Large intestine (tissue), 3 donors: ENCODE data around the gene CARD16. TPM values are rescaled to one million over a fixed set of nuclear protein-coding genes. Genes with fewer than 3 reads are reported as not detected.
"Not testable (repeated sequence)": the region's sequence is repeated elsewhere in the genome, so short reads cannot be mapped to it uniquely, and the experiment has no call there.

Experiments used
- DNase-seq, 2 donors: peaks; one replicate each; pipeline versions ENCODE4 v3.0.0 to v3.0.0-alpha.2; 2013
- H3K27ac ChIP-seq: one replicate; pipeline ENCODE4 v1.5.1; 2013; ENCODE audit warnings: low read length
- H3K27me3 ChIP-seq: 2 replicates; pipeline ENCODE4 v1.6.1; 2013; ENCODE audit warnings: low read length; ENCODE audit not compliant: control insufficient read depth, insufficient read depth
- H3K36me3 ChIP-seq: 2 replicates; pipeline ENCODE4 v1.6.1; 2013; ENCODE audit warnings: low read length; ENCODE audit not compliant: control insufficient read depth, insufficient read depth
- H3K4me1 ChIP-seq: one replicate; pipeline ENCODE4 v1.6.1; 2013; ENCODE audit warnings: low read length; ENCODE audit not compliant: control insufficient read depth, insufficient read depth
- H3K4me3 ChIP-seq: one replicate; pipeline ENCODE4 v1.5.1; 2013; ENCODE audit warnings: low read length
- H3K9me3 ChIP-seq: one replicate; pipeline ENCODE4 v1.6.1; 2013; ENCODE audit warnings: mild to moderate bottlenecking, low read depth, low read length, moderate library complexity; ENCODE audit not compliant: control insufficient read depth
- WGBS: methylation state at CpG from one replicate; pipeline ENCODE4 v1.1.5; 2013; ENCODE audit warnings: low lambda C conversion rate; ENCODE audit not compliant: insufficient coverage; 5-methylcytosine and 5-hydroxymethylcytosine counted together
- polyA plus RNA-seq: library from polyadenylated mRNA; unstranded; fragments of 120-200 nt; gene quantifications from one replicate; pipeline ENCODE4 v1.2.1, GENCODE V29; 2013

The CARD16 gene
- polyA plus RNA-seq, 1 donor = 25.6 TPM

DNA sequence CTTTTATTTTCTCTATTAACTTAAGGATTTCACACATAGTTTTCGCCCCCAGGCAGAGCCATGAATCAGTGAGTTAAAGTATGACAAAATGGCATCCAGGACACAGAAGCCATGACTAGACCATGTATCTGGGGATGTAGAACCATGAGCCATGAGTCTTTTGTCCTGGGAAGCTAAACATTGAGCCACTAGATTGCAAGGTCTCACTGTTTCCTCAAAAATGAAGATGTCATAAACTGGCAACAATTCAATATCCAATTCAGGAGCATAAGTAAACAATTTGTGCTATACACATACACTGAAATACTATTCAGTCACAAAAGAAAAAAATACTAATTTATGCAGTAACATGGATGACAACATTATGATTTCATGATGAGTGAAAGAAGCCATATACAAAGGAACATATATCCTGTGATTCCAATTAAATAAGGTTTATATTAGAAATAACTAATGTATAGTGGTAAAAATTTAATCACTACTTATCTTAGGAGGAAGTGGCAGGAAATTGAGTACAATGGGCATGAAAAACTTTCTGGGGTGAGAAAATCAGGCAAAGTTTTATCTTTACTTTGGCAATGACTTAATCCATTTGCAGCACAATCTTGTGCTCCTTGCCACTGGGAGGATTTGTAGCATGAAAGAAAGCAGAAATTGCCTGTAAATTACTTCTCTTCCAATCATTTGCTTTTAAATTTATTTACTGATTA is 28.5 kb upstream of the CARD16 start:
- H3K36me3 ChIP-seq = no peaks in the 10 kb centered on the region
- no peaks in the 10 kb centered on the region for H3K9me3 ChIP-seq
- H3K4me1 ChIP-seq = no peaks in the 10 kb centered on the region
- 100% methylated on average over 1 of the region's 1 CpG for WGBS
- H3K27ac ChIP-seq = no peak overlapping the region
- DNase-seq = no peak
- H3K27me3 ChIP-seq = no peaks in the 10 kb centered on the region
- no peak overlapping the region for H3K4me3 ChIP-seq

DNA sequence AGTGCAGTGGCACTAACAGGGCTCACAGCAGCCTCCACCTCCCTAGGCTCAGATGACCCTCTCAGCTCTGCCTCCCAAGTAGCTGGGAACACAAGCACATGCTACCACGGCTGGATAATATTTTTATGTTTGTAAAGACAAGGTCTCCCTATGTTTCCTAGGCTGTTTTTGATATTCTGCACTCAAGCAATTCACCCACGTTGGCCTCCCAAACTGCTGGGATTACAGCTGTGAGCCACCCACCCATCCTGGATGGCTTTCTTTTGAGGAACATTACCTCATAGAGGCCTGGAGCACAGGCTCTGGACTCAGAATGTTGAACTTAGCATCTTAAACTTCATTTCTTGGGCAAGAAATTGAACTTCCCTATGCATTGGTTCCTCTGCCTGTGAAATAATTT is 26.9 kb upstream of the CARD16 start:
- not testable (repeated sequence) for DNase-seq, H3K27me3 ChIP-seq, H3K9me3 ChIP-seq, H3K4me1 ChIP-seq, H3K27ac ChIP-seq, H3K36me3 ChIP-seq, H3K4me3 ChIP-seq
- no CpG with 5 or more reads among the region's 2 CpGs for WGBS

DNA sequence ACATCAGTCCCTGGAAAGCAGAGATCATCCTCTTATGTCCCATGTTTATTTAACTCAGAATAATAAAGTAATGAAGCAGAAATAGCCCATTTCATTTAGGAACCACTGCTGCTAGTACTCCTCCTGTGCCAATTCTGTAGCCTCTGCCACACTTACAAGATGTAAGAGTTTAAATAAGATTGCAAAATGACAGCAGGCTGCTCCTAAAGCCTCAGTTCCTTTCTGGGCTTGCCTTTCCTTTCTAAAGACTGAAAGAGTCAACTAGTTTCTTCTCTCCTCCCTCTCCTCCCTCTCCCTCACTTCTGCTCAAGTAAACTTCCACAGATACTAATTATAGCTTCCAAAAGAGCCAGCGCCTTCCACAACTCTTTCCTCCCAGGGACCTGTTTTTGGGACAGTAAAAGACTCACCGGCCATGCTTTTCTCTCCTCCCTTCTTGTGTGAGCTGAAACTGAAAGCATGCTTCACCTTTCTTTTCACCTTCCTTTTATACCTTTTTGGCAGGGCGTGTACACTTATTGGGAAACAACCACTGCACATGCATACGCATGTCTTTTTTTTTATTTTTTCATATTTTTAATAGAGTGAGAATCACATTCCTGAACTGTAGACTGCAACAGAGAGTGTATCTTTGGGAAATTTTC is 26.1 kb upstream of the CARD16 start:
- Histone ChIP-seq H3K9me3 (no peaks in the 10 kb centered on the region), H3K4me3 (no peak overlapping the region), H3K4me1 (no peaks in the 10 kb centered on the region), H3K27ac (no peak overlapping the region), H3K36me3 (no peaks in the 10 kb centered on the region), H3K27me3 (no peaks in the 10 kb centered on the region)
- DNase-seq = peak in 1 of 2 donors; percentile 6
- 91% methylated on average over 4 of the region's 4 CpGs for WGBS

DNA sequence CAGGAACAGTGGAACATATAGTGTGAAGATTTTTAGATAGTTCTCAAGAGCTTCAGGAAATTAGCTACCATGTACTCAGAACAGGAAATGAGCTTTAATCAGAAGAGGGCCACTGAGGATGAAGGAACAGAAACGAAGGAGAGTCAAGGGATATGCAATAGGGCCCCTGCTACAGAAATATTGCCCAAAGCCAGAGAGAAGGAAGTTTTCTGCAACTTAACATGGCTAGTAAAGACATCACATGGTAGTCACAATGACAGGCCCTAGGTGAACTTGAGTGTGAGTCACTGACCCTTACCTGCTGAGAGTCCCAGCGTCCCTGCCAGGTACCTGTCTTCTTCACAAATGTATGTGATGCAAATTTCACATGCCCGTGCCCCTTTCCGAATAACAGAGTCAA is 25.2 kb upstream of the CARD16 start:
- Histone ChIP-seq H3K4me1 (no peaks in the 10 kb centered on the region), H3K27ac (no peak overlapping the region), H3K27me3 (no peaks in the 10 kb centered on the region), H3K4me3 (no peak overlapping the region), H3K9me3 (no peaks in the 10 kb centered on the region), H3K36me3 (no peaks in the 10 kb centered on the region)
- WGBS = no CpG with 5 or more reads among the region's 4 CpGs
- DNase-seq = no peak

DNA sequence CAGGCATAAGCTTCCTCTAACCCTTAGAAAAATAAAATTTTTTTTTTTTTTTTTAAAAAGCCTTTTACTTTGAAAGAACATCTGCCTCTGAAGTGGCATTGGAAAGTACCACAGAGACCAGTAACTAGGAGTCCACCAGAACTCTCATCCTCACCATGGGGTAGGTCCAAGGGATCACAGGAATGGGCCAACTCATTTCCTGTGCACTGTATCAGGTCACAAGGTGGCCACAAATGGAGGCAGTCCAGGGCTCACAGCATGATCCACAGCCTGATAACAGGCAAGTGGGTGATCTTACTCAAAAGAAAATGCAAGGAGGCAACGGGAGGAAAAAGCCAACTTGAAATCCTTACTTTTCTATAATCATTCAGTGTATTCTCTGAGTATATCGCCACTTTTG is 24.6 kb upstream of the CARD16 start:
- WGBS = no CpG with 5 or more reads among the region's 2 CpGs
- not testable (repeated sequence) for H3K27me3 ChIP-seq, H3K4me3 ChIP-seq, H3K9me3 ChIP-seq, DNase-seq, H3K4me1 ChIP-seq, H3K27ac ChIP-seq, H3K36me3 ChIP-seq

DNA sequence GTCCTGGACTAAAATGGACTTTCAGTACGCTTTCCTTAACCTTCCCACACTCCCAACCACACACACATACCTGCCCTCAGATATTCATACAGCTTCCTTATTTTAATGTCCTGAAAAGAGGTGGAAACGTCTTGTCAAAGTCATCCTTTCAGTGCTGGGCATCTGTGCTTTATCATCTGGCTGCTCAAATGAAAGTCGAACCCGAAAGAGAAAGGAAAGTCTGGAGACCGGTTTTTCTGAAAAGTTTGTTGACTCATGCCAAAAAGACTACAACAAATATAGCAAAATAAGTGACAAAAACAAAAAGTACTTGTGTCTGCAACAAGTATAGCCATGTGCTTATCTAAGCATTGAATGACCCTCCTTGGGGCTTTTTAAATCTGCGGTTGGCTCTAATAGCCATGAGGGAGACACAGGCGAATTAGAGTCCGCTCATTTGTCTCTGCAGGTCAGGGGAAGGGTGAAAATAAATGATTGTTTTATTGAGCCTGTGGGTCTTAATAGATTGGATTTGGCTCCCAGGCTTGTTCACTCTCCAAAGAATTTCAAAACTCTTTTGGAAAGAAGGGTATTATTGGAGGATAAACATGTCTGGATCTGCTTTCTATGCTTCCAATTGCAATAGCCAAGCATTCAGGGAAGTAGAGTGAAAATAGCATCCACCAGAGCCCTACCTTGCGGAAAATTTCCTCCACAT is 18.3 kb upstream of the CARD16 start:
- not testable (repeated sequence) for H3K9me3 ChIP-seq, H3K27me3 ChIP-seq, H3K4me1 ChIP-seq, DNase-seq, H3K4me3 ChIP-seq, H3K36me3 ChIP-seq, H3K27ac ChIP-seq
- WGBS = 86% methylated on average over 4 of the region's 9 CpGs

DNA sequence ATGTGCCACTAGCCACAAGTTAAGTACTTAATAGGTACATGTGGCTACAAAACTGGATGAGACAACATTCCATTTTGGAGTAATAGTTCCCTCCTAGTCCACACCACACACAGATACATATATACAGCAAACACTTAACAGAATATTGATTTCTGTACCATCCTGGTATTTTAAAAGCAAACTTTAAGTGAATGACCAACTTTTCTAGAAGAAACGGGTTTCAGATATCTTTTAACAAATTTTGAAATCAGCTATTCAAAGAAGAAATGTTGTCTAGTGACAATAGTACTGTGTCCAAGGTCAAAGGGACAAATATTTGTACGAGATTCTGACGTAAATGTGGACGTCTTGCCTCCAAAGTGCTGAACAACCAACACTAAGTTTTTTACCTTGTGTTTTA is 12.3 kb upstream of the CARD16 start:
- H3K9me3 ChIP-seq = no peaks in the 10 kb centered on the region
- DNase-seq = no peak
- 86% methylated on average over 1 of the region's 4 CpGs for WGBS

DNA sequence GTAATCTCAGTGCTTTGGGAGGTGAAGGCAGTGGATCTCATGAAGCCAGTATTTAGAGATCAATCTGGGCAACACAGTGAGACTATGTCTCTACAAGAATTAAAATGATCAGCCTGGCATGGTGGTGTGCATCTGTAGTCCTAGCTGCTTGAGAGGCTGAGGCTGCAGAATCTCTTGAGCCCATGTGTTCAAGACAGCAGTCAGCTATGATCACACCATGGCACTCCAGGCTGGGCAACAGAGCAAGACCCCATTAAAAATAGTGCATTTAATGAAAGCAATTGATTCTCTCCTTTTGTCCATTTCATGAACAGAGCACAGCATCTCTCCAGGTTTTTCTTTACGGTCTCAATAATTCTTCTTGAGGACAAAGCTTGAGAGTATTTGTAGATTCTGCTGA is 11.3 kb upstream of the CARD16 start:
- no CpG with 5 or more reads among the region's 1 CpG for WGBS
- Histone ChIP-seq H3K9me3 (no peaks in the 10 kb centered on the region), H3K27me3 (no peaks in the 10 kb centered on the region), H3K36me3 (no peaks in the 10 kb centered on the region), H3K4me1 (no peaks in the 10 kb centered on the region), H3K4me3 (no peak overlapping the region), H3K27ac (no peak overlapping the region)
- DNase-seq = no peak

More for the DNA sequence above, 12.3 kb upstream of the CARD16 start:
- H3K4me3 ChIP-seq = no peak overlapping the region
- no peak overlapping the region for H3K27ac ChIP-seq
- H3K4me1 ChIP-seq = no peaks in the 10 kb centered on the region
- H3K36me3 ChIP-seq = no peaks in the 10 kb centered on the region
- H3K27me3 ChIP-seq = no peaks in the 10 kb centered on the region

DNA sequence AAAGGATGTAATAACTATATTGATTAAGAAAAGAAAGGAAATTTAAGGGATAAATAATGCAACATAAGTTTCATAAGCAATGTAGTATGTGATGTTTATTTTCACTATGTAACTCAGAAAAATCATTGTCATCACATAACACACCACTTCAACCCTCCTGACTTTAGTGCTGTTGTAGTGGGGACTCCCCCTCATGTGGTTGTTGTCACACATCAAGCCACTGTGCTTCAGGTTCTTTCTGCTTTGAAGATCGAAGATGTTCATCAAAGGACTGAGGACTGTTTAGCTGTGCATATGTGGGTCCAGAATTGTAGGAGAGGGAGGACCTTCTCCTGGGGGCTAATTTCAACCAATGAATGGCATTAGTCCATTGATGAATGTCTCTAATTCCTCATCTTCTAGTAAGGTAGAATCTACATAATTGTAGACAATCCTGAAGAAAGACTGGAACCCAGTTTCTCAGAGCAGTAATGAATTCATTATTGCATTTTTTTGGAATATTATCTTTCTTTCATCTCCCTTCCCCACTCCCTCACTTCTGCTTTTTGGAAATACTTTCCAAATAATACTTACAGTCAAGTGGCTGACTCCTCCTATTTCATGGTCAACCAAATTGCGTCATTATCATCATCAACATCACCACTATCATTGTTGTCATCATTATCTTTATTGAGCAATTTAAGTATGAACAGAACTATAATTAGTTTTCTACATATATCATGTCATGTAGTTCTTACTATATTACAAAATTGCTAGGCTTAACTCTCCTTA is 9.8 kb upstream of the CARD16 start:
- H3K4me3 ChIP-seq = no peak overlapping the region
- H3K36me3 ChIP-seq = no peaks in the 10 kb centered on the region
- DNase-seq = no peak
- H3K4me1 ChIP-seq = no peaks in the 10 kb centered on the region
- no peaks in the 10 kb centered on the region for H3K27me3 ChIP-seq
- no peak overlapping the region for H3K27ac ChIP-seq
- 0% methylated on average over 1 of the region's 2 CpGs for WGBS
- no peaks in the 10 kb centered on the region for H3K9me3 ChIP-seq

DNA sequence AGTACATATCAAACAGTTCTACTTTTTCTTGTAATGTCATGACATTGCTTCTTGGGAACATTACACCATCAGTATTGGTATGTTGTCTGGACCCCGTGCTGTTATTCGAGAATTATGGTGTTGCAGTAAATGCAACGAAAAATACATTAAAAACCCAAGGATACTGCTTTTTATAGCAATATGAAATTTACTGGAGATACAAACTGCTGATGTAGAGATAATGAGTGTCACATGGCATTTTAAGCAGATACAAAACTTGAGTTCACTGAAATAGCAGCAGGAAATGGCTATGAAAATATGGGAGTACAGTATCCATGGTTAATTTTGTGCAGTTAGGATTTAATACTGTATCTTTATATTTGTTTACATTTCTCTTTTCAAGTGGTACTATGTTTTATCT is 7.4 kb upstream of the CARD16 start:
- WGBS = no CpG with 5 or more reads among the region's 3 CpGs
- Histone ChIP-seq H3K9me3 (no peaks in the 10 kb centered on the region), H3K4me3 (no peak overlapping the region), H3K27me3 (no peaks in the 10 kb centered on the region), H3K4me1 (no peaks in the 10 kb centered on the region), H3K27ac (no peak overlapping the region), H3K36me3 (no peaks in the 10 kb centered on the region)
- DNase-seq = no peak
